Measurements from ENCODE around the gene GAB1. TPM values are rescaled to one million over a fixed set of nuclear protein-coding genes. Genes with fewer than 3 reads are reported as not detected.
A peak's percentile ranks its signal among the peaks of the same experiment; 100 is the strongest.

Gene GAB1
- total and polyA plus RNA-seq, 9 donors, result 10.7 to 50.3 (median 32.4) TPM

- intact Hi-C loops (cut with DNase I), result loop anchor here in 3 of 4 donors (5.0 to 10.0 kb wide), 3 partner anchors 59 to 131 kb away; no protein-coding TSS in a partner anchor
- Histone ChIP-seq H3K4me3 (peak overlapping the region; percentile 86), H3K9me3 (no peaks in the 10 kb centered on the region), H3K4me1 (ENCODE audit: insufficient read depth) (peaks cover 1% of the 10 kb centered on the region), H3K36me3 (no peaks in the 10 kb centered on the region), H3K27me3 (no peaks in the 10 kb centered on the region), H3K27ac (peak overlapping the region; percentile 95 to 98)
- WGBS, 3 donors, result 0% methylated on average over 61 to 85 of the region's 85 CpGs
- DNase-seq, result peak; percentile 89 to 91 (median 89)
- peak; percentile 49 for TF ChIP-seq POLR2A (IDR thresholded peaks at IDR 0.05)
- no peak for TF ChIP-seq CTCF (IDR thresholded peaks at IDR 0.05)
Observed at GRCh38 chr4:143335979-143336780, 496 bp upstream of the GAB1 start.

- Histone ChIP-seq H3K4me3 (peak overlapping the region; percentile 86), H3K36me3 (no peaks in the 10 kb centered on the region), H3K9me3 (no peaks in the 10 kb centered on the region), H3K4me1 (ENCODE audit: insufficient read depth) (peaks cover 1% of the 10 kb centered on the region), H3K27me3 (no peaks in the 10 kb centered on the region), H3K27ac (peak overlapping the region; percentile 95 to 98)
- TF ChIP-seq EP300 (IDR thresholded peaks at IDR 0.05) (no peak), POLR2A (IDR thresholded peaks at IDR 0.05) (no peak), CTCF (IDR thresholded peaks at IDR 0.05) (no peak)
- intact Hi-C loops (cut with DNase I), result loop anchor here in 3 of 4 donors (5.0 to 10.0 kb wide), 3 partner anchors 57 to 133 kb away; no protein-coding TSS in a partner anchor
- peak; percentile 54 to 68 (median 65) for DNase-seq
- WGBS, 3 donors, result 0 to 1% (median 0%) methylated on average over 25 of the region's 25 CpGs
Observed at GRCh38 chr4:143337600-143338287, 1.1 kb downstream of the GAB1 start.

GRCh38 chr4:143338313-143338712, 1.6 kb downstream of the GAB1 start:
- TF ChIP-seq POLR2A (IDR thresholded peaks at IDR 0.05) (no peak), EP300 (IDR thresholded peaks at IDR 0.05) (no peak), CTCF (IDR thresholded peaks at IDR 0.05) (no peak)
- Histone ChIP-seq H3K4me1 (ENCODE audit: insufficient read depth) (peaks cover 3% of the 10 kb centered on the region), H3K36me3 (no peaks in the 10 kb centered on the region), H3K27me3 (no peaks in the 10 kb centered on the region), H3K4me3 (peak overlapping the region; percentile 86), H3K9me3 (no peaks in the 10 kb centered on the region), H3K27ac (peak overlapping the region in 1 of 2 donors; percentile 95)
- 15 to 18% (median 15%) methylated on average over 5 of the region's 5 CpGs for WGBS, 3 donors
- DNase-seq, result no peak
- intact Hi-C loops (cut with DNase I), result loop anchor here in 3 of 4 donors (5.0 to 10.0 kb wide), 3 partner anchors 56 to 134 kb away; no protein-coding TSS in a partner anchor

- intact Hi-C loops (cut with DNase I), result loop anchor here in 3 of 4 donors (5.0 to 10.0 kb wide), 3 partner anchors 55 to 135 kb away; no protein-coding TSS in a partner anchor
- peaks cover 12% of the 10 kb centered on the region for H3K4me1 ChIP-seq (ENCODE audit: insufficient read depth)
- no peak for DNase-seq
- H3K9me3 ChIP-seq, result no peaks in the 10 kb centered on the region
- TF ChIP-seq EP300 (IDR thresholded peaks at IDR 0.05) (no peak), POLR2A (IDR thresholded peaks at IDR 0.05) (no peak), CTCF (IDR thresholded peaks at IDR 0.05) (no peak)
- no peaks in the 10 kb centered on the region for H3K27me3 ChIP-seq
- no peak overlapping the region for H3K4me3 ChIP-seq
- no peaks in the 10 kb centered on the region for H3K36me3 ChIP-seq
- no peak overlapping the region for H3K27ac ChIP-seq
- WGBS, 3 donors, result 84 to 88% (median 84%) methylated on average over 2 of the region's 2 CpGs
Observed at GRCh38 chr4:143339497-143339896, 2.8 kb downstream of the GAB1 start.

Measured in ovary (tissue), 9 donors.